Measurements from ENCODE around the gene CRHR2. TPM values are rescaled to one million over a fixed set of nuclear protein-coding genes. Genes with fewer than 3 reads are reported as not detected.
"Not testable (repeated sequence)": the region's sequence is repeated elsewhere in the genome, so short reads cannot be mapped to it uniquely, and the experiment has no call there.

The CRHR2 gene
- total RNA-seq, 2 experiments from 2014 or later = not detected

- H3K4me3 ChIP-seq (ENCODE audit: low read length) = no peak overlapping the region
- H3K4me3 Mint-ChIP-seq = no peak overlapping the region
- CTCF ChIA-PET = no interaction called here
- H3K36me3 ChIP-seq (ENCODE audit: insufficient read depth, low read length) = peaks cover 6% of the 10 kb centered on the region
- H3K36me3 Mint-ChIP-seq (ENCODE audit: low read depth) = peaks cover 54% of the 10 kb centered on the region
- H3K4me1 ChIP-seq (ENCODE audit: insufficient read depth, low read length) = peaks cover 23% of the 10 kb centered on the region
- H3K9me3 Mint-ChIP-seq = peaks cover 10% of the 10 kb centered on the region
- no peak overlapping the region for H3K27ac Mint-ChIP-seq
- H3K27ac ChIP-seq (ENCODE audit: low read depth in 1 of 2, low read length in 2 of 2) = no peak overlapping the region
- DNase-seq (no peak), ATAC-seq (ENCODE audit: poor library complexity) (no peak)
- H3K4me1 Mint-ChIP-seq (ENCODE audit: low read depth) = peaks cover 38% of the 10 kb centered on the region
- no peaks in the 10 kb centered on the region for H3K27me3 ChIP-seq (ENCODE audit: control insufficient read depth in 1 of 2, insufficient read depth in 2 of 2, low read length in 2 of 2)
- H3K27me3 Mint-ChIP-seq = no peaks in the 10 kb centered on the region
- intact Hi-C loops (cut with DNase I, micrococcal nuclease) = no loop called here
- POLR2A ChIA-PET = no interaction called here
- H3K9me3 ChIP-seq (ENCODE audit: control insufficient read depth in 1 of 2, insufficient read depth in 1 of 2, low read length in 2 of 2) = peaks cover 17 to 20% of the 10 kb centered on the region in 2 experiments
- TF ChIP-seq CTCF (IDR thresholded peaks at IDR 0.05) = no peak
Observed at GRCh38 chr7:30722671-30723070, 40.4 kb upstream of the CRHR2 start.

- POLR2A ChIA-PET = no interaction called here
Observed at GRCh38 chr7:30722187-30722586, 39.9 kb upstream of the CRHR2 start.

GRCh38 chr7:30721211-30721610 is 39.0 kb upstream of the CRHR2 start:
- CTCF ChIA-PET = no interaction called here
- no peak for ATAC-seq (ENCODE audit: poor library complexity)
- peaks cover 17 to 30% of the 10 kb centered on the region in 2 experiments for H3K9me3 ChIP-seq (ENCODE audit: control insufficient read depth in 1 of 2, insufficient read depth in 1 of 2, low read length in 2 of 2)
- peaks cover 10% of the 10 kb centered on the region for H3K4me1 ChIP-seq (ENCODE audit: insufficient read depth, low read length)
- intact Hi-C loops (cut with DNase I, micrococcal nuclease) = no loop called here
- Mint-ChIP-seq H3K4me3 (no peak overlapping the region), H3K27ac (no peak overlapping the region), H3K4me1 (ENCODE audit: low read depth) (peaks cover 24% of the 10 kb centered on the region), H3K27me3 (no peaks in the 10 kb centered on the region), H3K9me3 (peaks cover 10% of the 10 kb centered on the region), H3K36me3 (ENCODE audit: low read depth) (peaks cover 65% of the 10 kb centered on the region)
- H3K27ac ChIP-seq (ENCODE audit: low read depth in 1 of 2, low read length in 2 of 2) = no peak overlapping the region
- no peak for DNase-seq
- POLR2A ChIA-PET = no interaction called here
- H3K4me3 ChIP-seq (ENCODE audit: low read length) = no peak overlapping the region
- no peak for TF ChIP-seq CTCF (IDR thresholded peaks at IDR 0.05)
- no peaks in the 10 kb centered on the region for H3K27me3 ChIP-seq (ENCODE audit: control insufficient read depth in 1 of 2, insufficient read depth in 2 of 2, low read length in 2 of 2)
- H3K36me3 ChIP-seq (ENCODE audit: insufficient read depth, low read length) = peaks cover 6% of the 10 kb centered on the region

More at GRCh38 chr7:30722187-30722586, 39.9 kb upstream of the CRHR2 start:
- no peak for DNase-seq
- Histone ChIP-seq H3K4me1 (ENCODE audit: insufficient read depth, low read length) (peaks cover 20% of the 10 kb centered on the region), H3K4me3 (ENCODE audit: low read length) (no peak overlapping the region), H3K27me3 (ENCODE audit: control insufficient read depth in 1 of 2, insufficient read depth in 2 of 2, low read length in 2 of 2) (no peaks in the 10 kb centered on the region), H3K27ac (ENCODE audit: low read depth in 1 of 2, low read length in 2 of 2) (no peak overlapping the region), H3K36me3 (ENCODE audit: insufficient read depth, low read length) (peaks cover 6% of the 10 kb centered on the region), H3K9me3 (ENCODE audit: control insufficient read depth in 1 of 2, insufficient read depth in 1 of 2, low read length in 2 of 2) (peaks cover 17 to 23% of the 10 kb centered on the region in 2 experiments)
- H3K27me3 Mint-ChIP-seq = no peaks in the 10 kb centered on the region
- CTCF ChIA-PET = no interaction called here
- H3K9me3 Mint-ChIP-seq = peaks cover 10% of the 10 kb centered on the region
- intact Hi-C loops (cut with DNase I, micrococcal nuclease) = no loop called here
- H3K4me1 Mint-ChIP-seq (ENCODE audit: low read depth) = peaks cover 33% of the 10 kb centered on the region
- no peak for ATAC-seq (ENCODE audit: poor library complexity)
- no peak for TF ChIP-seq CTCF (IDR thresholded peaks at IDR 0.05)
- H3K4me3 Mint-ChIP-seq = no peak overlapping the region
- peaks cover 59% of the 10 kb centered on the region for H3K36me3 Mint-ChIP-seq (ENCODE audit: low read depth)
- H3K27ac Mint-ChIP-seq = no peak overlapping the region

GRCh38 chr7:30719434-30719833 is 37.2 kb upstream of the CRHR2 start:
- H3K27ac ChIP-seq (ENCODE audit: low read depth in 1 of 2, low read length in 2 of 2); H3K4me3 ChIP-seq (ENCODE audit: low read length); H3K27ac Mint-ChIP-seq; intact Hi-C loops (cut with DNase I, micrococcal nuclease); ATAC-seq (ENCODE audit: poor library complexity); H3K4me1 Mint-ChIP-seq (ENCODE audit: low read depth); H3K36me3 ChIP-seq (ENCODE audit: insufficient read depth, low read length); POLR2A ChIA-PET; H3K27me3 ChIP-seq (ENCODE audit: control insufficient read depth in 1 of 2, insufficient read depth in 2 of 2, low read length in 2 of 2); H3K27me3 Mint-ChIP-seq; H3K4me3 Mint-ChIP-seq; DNase-seq; CTCF ChIA-PET; H3K4me1 ChIP-seq (ENCODE audit: insufficient read depth, low read length): not testable (repeated sequence)
- Mint-ChIP-seq H3K9me3 (peaks cover 10% of the 10 kb centered on the region), H3K36me3 (ENCODE audit: low read depth) (peaks cover 71% of the 10 kb centered on the region)
- peaks cover 17 to 36% of the 10 kb centered on the region in 2 experiments for H3K9me3 ChIP-seq (ENCODE audit: control insufficient read depth in 1 of 2, insufficient read depth in 1 of 2, low read length in 2 of 2)

Data from CD4-positive, alpha-beta T cell (primary cell).